HL-60/S4 (cell line): ENCODE data around the gene DDX46.

Source experiments
- in situ Hi-C: fragments of 300-500 bp; cut with MboI; formaldehyde crosslinking; loops from 2 replicates; pipeline ENCODE4 v1.14.3; 2022; ENCODE audit warnings: low sequenced_read_pairs

The DDX46 gene

DNA sequence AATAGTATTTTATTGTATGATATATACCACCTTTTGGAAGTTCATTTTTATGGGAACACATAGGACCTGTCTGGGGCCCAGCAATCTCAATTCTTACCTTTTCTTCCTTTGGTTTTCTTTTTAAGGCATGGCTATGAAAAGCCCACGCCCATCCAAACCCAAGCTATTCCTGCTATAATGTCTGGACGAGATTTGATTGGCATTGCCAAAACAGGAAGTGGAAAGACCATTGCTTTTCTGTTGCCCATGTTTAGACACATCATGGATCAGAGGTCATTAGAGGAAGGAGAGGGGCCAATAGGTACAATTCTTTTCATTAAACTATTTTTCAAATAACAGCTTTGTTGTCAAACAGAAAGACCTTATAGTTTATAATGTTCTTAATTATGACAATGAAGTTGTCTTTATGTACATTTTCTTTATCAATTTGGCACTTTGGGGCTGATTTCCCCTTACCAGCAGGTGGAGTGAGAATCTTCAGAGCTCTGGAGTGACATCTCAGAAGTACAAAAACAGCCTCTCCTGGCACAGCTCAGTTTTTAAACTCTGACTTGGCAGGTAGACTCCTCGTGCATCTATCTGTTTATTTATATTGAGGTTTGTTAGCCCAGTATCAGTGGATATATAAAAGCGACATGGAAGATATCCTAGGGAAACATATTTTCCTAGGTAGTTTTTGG lies 25.8 kb downstream of the DDX46 start:
- in situ Hi-C loops = no loop called here

DNA sequence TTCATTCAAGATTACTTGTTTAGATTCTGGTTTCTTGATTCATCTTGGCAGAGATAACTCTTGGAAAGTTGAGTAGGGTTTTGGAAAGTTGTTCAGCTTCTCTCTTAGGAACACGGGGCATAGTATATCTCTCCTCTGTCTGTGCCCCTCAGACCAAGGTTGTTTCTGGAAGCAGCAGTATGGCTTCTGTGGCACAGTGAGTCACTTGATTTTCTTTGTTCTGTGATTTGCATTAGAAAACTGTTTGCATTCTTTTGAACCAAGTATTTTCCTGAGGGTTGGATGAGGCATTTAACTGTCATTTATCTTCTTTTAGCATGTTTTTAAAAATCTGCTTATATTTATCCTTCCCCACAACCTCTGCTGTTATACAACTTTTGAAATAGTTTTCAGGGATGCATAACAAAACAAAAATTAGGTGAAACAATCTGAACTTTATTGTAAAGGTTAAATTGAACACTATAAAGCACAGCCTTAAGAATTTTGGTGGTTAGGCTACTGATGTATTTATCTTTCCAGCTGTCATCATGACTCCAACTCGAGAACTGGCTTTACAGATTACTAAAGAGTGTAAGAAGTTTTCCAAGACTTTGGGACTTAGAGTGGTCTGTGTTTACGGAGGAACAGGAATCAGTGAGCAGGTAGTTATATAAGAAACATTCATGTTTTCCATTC lies 26.5 kb downstream of the DDX46 start:
- in situ Hi-C loops = no loop called here

DNA sequence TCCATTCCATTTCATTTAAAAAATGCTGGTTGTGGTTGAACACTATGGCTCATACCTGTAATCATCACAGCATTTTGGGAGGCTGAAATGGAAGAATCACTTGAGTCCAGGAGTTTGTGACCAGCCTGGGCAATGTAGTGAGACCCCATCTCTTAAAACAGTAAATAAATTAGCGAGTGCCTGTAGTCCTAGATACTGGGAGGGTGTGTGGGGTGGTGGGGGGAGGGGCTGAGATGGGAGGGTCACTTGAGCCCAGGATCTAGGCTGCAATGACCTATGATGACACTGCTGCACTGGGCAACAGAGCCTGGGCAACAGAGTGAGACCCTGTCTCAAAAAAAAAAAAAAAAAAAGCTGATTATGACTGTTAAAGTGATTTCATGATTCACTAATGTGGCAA lies 29.1 kb downstream of the DDX46 start:
- in situ Hi-C loops = no loop called here

- in situ Hi-C loops = no loop called here
These were observed 33.0 kb downstream of the DDX46 start for GRCh38 chr5:134791580-134791979.

GRCh38 chr5:134792286-134792685 lies 33.7 kb downstream of the DDX46 start:
- in situ Hi-C loops = no loop called here

DNA sequence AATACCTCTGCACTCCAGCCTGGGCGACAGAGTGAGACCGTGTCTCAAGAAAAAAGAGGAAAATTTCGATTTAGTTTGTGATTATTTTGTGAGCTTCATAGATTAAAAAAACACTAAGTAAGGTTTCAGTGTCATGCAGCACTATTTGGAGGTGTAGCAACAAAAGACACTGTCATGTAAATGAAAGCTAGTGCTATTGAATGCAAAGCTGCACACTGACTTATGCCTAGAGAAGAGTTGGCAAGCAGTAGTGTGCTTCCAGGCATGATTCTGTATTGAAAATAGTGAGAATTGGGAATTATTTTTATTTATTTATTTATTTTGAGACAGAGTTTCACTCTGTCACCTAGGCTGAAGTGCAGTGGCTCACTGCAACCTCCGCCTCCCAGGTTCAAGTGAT lies 34.5 kb downstream of the DDX46 start:
- in situ Hi-C loops = no loop called here

DNA sequence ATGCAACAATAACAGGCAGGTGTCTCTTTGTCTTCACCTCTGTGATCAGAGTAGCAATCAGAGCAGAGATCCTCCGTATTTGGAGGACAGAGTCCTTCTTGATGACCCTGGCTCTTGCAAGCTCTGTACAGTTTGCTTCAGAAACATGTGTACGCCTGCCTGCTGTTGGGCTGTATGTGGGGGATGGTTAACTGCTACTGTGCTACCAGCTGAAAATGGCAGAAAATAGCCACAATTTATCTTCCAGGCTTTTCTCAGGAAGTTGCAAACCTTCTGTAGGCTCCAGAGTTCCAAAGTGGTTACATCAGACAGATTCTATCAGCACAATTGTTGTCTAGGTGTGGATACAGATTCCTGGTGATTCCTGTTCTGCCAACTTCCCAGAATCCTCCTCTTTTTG lies 35.5 kb downstream of the DDX46 start:
- in situ Hi-C loops = no loop called here

- in situ Hi-C loops = no loop called here
These were observed 36.2 kb downstream of the DDX46 start for GRCh38 chr5:134794819-134795218.

DNA sequence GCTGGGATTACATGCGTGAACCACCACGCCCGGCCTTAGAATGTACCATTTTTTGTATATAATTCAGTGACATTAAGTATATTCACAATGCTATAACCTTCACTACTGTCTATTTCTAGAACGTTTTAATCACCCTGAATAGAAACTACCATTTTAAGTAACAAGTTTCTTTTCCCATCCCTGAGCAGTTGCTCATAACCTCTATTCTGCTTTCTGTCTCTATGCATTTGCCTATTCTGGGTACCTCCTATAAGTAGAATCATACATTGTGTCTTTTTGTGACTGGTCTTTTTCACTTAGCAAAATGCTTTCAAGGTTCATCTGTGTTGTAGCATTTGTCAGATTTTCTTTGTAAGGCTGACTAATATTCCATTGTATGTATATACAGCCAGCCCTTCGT lies 39.9 kb downstream of the DDX46 start:
- in situ Hi-C loops = no loop called here

DNA sequence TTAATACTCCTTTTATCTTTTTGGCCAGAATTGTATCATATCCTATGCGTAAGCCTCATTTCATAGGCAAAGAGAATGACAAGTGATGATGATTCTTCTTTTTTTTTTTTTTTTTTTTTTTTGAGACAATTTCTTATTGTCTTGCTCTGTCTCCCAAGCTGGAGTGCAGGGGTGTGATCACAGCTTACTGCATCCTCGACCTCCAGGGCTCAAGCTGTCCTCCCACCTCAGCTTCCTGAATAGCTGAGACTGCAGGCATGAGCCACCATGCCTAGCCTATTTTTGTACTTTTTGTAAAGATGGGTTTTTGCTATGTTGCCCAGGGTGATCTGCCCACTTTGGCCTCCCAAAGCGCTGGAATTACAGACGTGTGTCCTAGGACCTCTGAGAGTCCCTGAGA lies 45.2 kb downstream of the DDX46 start:
- in situ Hi-C loops = no loop called here

- in situ Hi-C loops = no loop called here
These were observed 54.8 kb downstream of the DDX46 start for GRCh38 chr5:134813407-134813806.

DNA sequence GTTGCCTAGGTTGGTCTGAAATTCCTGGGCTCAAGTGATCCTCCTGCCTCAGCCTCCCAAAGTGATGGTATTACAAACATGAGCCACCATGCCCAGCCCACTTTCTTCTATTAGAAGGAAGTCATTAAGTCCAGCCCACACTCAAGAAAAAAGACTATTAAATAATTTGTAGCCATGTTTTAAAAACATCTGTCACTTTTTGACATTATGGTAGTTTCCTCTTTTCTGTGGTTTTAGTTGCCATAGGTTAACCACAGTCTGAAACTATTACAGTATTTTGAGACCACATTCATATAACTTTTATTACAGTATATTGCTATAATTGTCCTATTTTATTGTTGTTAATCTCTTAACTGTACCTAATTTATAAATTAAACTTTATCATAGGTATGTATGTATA lies 55.2 kb downstream of the DDX46 start:
- in situ Hi-C loops = no loop called here

- in situ Hi-C loops = no loop called here
These were observed 58.4 kb downstream of the DDX46 start for GRCh38 chr5:134817006-134817405.

- in situ Hi-C loops = no loop called here
These were observed 60.2 kb downstream of the DDX46 start for GRCh38 chr5:134818776-134819175.

DNA sequence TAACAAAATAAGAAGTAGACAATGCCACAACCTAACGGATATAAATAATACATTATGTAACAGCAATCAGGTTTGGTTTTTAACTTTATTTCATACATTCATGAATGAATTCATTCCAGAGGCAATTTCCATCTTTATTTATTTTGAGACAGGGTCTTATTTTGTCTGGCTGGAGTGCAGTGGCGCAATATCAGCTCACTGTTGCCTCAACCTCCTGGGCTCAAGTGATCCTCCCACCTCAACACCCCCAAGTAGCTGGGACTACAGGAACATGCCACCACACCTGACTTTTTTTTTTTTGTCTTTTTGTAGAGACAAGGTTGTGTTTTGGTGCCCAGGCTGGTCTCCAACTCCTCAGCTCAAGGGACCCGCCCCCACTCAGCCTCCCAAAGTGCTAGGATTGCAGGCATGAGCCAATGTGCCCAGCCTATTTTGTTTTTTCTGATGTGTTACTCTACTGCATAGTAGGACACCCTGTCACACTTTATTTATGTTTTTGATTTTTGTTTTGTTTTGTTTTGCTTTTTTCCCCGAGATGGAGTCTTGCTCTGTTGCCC lies 60.9 kb downstream of the DDX46 start:
- in situ Hi-C loops = no loop called here

DNA sequence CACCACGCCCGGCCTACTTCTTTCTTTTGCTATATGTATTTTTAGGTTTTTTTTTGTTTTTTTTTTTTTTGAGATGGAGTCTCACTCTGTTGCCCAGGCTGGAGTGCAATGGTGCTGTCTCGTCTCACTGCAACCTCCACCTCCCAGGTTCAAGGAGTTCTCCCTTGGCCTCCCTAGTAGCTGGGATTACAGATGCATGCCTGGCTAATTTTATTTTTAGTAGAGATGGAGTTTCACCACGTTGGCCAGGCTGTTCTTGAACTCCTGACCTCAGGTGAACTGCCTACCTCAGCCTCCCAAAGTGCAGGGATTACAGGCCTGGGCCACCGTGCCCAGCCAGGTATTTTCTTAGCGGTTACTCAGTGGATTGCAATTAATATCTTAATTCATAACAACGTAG lies 63.3 kb downstream of the DDX46 start:
- in situ Hi-C loops = no loop called here

DNA sequence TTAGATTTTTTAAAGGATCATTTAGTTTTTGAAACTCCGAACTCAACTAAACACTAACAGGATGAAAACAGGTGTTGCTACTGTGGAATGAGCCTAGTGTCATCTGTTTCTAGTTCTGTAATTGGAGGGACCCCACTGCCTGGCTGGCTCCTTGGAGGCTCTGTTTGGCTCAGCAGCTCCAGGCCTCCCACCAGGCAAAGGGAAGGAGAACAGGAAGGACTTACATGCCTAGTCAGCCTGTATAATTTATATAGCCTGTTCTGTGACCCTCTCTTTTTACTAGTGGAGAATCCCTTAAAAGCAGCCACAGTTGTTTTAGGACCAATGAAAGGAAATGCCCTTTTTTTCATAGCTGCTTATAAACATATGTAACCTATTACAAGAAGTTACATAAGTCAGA lies 66.1 kb downstream of the DDX46 start:
- in situ Hi-C loops = no loop called here

DNA sequence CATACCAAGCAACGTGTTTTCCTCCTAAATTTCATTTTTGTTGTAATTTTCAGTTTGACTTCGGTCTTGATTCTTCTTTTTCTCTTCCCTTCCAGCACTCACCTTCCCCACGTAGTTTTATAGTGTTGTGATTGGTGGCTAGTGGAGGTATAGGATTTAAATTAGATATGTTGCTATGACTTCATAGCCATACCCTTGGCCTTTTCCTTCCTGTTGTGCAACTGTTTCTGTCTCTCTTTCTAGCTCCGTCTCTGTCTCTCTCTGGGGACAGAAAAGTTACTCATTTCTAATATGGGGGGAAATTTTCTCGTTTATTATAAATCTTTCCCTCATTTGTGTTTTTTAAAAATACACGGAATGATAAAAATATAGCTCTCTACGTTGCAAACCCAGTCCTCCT lies 66.6 kb downstream of the DDX46 start:
- in situ Hi-C loops = no loop called here

GRCh38 chr5:134833340-134834032 lies 74.9 kb downstream of the DDX46 start:
- in situ Hi-C loops = no loop called here

DNA sequence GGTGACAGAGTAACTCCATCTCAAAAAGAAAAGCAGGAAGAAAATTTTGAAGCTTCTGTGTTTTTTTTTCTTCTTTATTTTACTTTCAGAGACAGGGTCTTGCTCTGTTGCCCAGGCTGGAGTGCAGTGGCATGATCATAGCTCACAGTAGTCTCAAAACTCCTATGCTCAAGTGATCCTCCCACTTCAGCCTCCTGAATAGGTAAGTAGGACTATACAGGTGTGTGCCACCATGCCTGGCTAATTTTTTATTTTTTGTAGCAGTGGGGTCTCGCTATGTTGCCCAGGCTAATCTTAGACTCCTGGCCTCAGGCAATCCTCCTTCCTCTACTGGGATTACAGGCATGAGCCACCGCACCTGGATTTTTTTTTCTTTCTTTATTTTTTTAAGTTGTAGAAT lies 77.0 kb downstream of the DDX46 start:
- in situ Hi-C loops = no loop called here

GRCh38 chr5:134837530-134838181 lies 79.1 kb downstream of the DDX46 start:
- in situ Hi-C loops = no loop called here
